NOMO-1 treated with DMSO at 0.1 percent for 48 hours (cell line): ENCODE data around the gene FBRS.

Experiments used
- DNase-seq: peaks from one replicate; lab custom pipeline; 2025; ENCODE audit not compliant: unreplicated experiment; lab: John Stamatoyannopoulos, UW

FBRS gene

GRCh38 chr16:30641378-30641982 is 16.8 kb upstream of the FBRS start:
- DNase-seq = no peak

GRCh38 chr16:30644334-30644830 is 13.8 kb upstream of the FBRS start:
- DNase-seq = no peak

- no peak for DNase-seq
These were observed 12.5 kb upstream of the FBRS start for GRCh38 chr16:30645727-30646126.

DNA sequence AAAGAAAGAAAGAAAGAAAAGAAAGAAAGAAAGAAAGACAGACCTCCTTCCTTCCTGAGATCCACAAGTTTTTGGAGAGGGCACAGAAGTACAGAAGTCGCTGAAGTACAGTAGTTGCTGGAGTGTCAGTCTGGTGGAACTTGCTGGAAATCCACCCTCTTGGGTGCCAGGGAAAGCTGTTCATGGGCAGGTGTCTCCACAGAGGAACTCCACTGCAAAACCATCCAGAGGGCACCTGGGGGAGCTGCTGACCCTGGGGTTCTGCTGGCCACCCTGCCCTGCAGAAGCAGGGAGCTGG is 11.0 kb upstream of the FBRS start:
- DNase-seq = no peak

DNA sequence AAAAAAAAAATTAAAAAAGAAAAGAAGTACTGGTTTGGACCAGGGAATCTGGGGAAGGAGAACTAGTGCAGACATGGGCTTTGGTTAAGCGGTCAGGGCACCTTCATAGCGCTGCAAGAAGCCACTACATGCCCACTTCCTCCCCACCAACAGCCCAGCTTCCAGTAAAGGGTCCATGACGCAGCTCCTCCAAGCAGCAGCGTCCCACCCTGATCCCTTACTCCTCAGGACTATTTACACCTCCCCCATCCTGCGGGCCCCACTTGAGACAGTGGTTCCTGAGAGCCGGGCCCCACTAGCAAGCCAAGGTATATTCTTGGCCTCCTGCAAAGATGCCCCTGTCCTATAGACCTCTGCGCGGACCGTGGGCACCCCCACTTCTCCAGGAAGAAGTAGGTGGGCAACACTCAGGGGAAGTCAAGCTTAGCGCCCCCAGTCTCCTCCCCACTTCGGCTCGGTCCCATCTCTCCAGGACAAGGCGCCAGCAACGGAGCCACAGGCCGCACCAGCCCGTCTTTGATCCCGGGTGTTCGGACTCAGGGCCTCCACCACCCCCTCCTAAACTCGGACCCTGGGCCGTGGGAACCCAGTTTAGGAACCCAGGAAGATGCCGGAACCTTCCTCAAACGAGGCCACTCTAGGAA is 8.4 kb upstream of the FBRS start:
- DNase-seq = peak; percentile 58

DNA sequence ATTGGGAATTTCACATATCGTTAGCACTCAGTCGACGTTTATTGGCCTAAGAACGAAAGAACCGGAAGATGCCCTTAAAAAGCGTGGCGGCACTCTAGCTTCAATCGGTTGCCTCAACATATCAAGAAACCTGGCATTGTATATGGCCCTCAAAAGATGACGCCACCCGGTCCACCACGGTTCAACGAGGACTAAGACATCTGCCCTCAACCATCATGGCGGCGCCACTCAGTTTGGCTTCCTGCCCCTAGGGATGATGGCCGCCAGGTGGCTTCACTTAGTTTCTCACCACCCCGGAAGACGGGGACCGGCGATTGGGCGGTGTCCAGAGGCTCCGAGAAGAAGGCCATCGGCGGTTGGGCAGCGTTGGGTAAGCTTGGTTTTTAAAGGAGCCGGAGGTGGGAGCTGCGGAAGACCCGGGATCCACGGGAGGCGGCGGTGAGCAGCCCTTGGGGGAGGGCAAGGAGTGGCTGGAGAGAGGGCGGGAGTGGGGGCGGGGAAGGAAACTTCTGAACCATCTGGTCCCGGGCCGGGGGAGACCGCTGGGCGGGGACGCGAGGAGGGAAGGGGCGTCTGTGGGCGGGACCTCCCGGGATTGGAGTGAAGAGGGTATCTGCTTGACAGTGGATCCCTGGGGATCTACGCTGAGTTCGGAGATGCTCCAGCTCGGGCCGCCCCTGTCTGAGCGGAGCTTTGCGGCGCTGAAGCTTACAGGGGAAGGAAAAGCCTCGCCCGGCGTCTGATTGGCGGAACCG is 7.7 kb upstream of the FBRS start, which contains the start of gene PRR14:
Gene PRR14, plus strand, starts transcription at position 592 of the 755 bp plus-strand sequence. CDS start 686 bp downstream, outside the sequence.
- peak; percentile 100 for DNase-seq

GRCh38 chr16:30651124-30652004 is 6.9 kb upstream of the FBRS start:
- DNase-seq = peak; percentile 64

GRCh38 chr16:30652005-30652296 is 6.3 kb upstream of the FBRS start:
- DNase-seq = no peak

- no peak for DNase-seq
These were observed 5.5 kb upstream of the FBRS start for GRCh38 chr16:30652718-30653117.

- no peak for DNase-seq
These were observed 3.4 kb upstream of the FBRS start for GRCh38 chr16:30654856-30655255.

GRCh38 chr16:30655815-30656347 is 2.4 kb upstream of the FBRS start:
- DNase-seq = no peak

DNA sequence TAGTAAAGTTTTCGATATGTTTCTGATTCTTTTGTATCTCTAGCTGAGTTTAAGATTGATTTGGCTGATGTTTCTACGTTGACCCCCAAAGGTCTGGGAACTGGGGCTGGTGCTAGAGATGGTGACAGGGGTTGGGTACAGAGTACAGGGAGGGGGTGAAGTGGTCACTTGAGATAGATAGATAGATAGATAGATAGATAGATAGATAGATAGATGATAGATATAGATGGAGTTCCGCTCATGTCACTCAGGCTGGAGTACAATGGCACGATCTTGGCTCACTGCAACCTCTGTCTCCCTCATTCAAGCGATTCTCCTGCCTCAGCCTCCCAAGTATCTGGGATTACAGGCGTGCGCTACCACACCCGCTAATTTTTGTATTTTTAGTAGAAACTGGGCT is 1.8 kb upstream of the FBRS start:
- DNase-seq = no peak

DNA sequence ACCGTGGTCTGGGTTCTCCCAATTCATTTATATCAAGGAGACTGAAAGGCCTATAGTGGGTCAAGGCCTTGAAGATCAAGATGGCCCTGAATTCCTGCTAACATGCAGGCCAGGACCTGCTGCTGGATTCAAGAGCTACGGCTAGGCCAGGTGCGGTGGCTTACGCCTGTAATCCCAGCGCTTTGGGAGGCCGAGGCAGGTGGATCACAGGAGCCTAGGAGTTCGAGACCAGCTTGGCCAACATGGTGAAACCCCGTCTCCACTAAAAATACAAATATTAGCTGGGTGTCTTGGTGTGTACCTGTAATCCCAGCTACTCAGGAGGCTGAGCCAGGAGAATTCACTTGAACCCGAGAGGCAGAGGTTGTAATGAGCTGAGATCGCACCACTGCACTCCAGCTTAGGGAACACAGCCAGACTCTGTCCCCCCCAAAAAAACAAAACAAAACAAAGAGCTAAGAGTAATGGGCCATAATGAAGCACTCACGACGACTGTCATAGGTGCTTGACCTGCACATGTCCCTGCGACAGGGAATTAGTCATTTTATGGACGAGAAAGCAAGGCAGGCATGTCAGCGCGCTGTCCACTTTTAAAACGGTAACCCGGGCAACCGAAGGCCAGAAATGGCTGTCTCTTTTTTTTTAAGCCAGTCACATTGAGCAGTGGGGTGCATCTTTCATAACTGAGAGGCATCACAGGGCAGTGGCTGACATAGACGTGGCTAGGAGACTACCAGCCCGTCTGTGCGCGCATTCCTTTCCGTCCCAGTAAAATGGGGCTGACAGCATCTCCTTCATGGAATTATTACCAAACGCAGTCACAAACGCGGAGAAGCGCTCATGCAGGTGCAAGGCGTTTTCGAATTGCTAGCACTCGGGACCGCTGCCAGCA is 1.0 kb upstream of the FBRS start:
- peak; percentile 37 for DNase-seq

GRCh38 chr16:30658731-30659506 is 688 bp downstream of the FBRS start:
- peak; percentile 99 for DNase-seq

- DNase-seq = no peak
These were observed 1.5 kb downstream of the FBRS start for GRCh38 chr16:30659507-30660423.

GRCh38 chr16:30660424-30661261 is 2.4 kb downstream of the FBRS start:
- DNase-seq = peak; percentile 29

- DNase-seq = no peak
These were observed 4.2 kb downstream of the FBRS start for GRCh38 chr16:30662449-30662848.
